K562 (cell line): ENCODE measurements around the gene SYMPK. TPM values are rescaled to one million over a fixed set of nuclear protein-coding genes. Genes with fewer than 3 reads are reported as not detected.

Experiments
- ADNP ChIP-seq: fragments of 200-800 bp; sonication (Bioruptor generic); IDR thresholded peaks from 2 replicates; pipeline ENCODE4 v1.6.1; 2016; ENCODE audit warnings: missing genetic modification characterization, missing compliant biosample characterization
- ARID2 ChIP-seq: fragments of 450-650 bp; IDR thresholded peaks from 2 replicates; pipeline ENCODE4 v1.6.1; 2017; ENCODE audit warnings: antibody characterized with exemption, mild to moderate bottlenecking
- CSDE1 ChIP-seq, 2 experiments: fragments of 450-650 bp; IDR thresholded peaks; 2 replicates each; pipeline ENCODE4 v1.6.1; 2016; ENCODE audit warnings: mild to moderate bottlenecking in 1 of 2
- HCFC1 ChIP-seq: IDR thresholded peaks from 2 replicates; pipeline ENCODE4 v1.6.1; 2012; ENCODE audit warnings: low read depth, low read length, improper control_type of control experiment
- NEUROD1 ChIP-seq: fragments of 150-350 bp; IDR thresholded peaks from 2 replicates; pipeline ENCODE4 v1.6.1; 2014; ENCODE audit warnings: borderline replicate concordance, low read length, low read depth; ENCODE audit not compliant: partially characterized antibody
- RUNX1 ChIP-seq: sonication (generic); IDR thresholded peaks from 2 replicates; pipeline ENCODE4 v1.6.1; 2016; ENCODE audit warnings: antibody characterized with exemption, low read depth
- ZKSCAN1 ChIP-seq: fragments of 150-350 bp; IDR thresholded peaks from 2 replicates; pipeline ENCODE4 v1.6.1; 2016; ENCODE audit warnings: low read depth, low read length
- ZKSCAN3 ChIP-seq: fragments of 250-450 bp; sonication (Bioruptor Pico); IDR thresholded peaks from 2 replicates; pipeline ENCODE4 v1.4.0; 2020
- ZNF232 ChIP-seq: sonication (generic); formaldehyde crosslinking; IDR thresholded peaks from 2 replicates; pipeline ENCODE4 v1.8.0; 2022; ENCODE audit warnings: mild to moderate bottlenecking, missing genetic modification reagents
- ZNF282 ChIP-seq: sonication (generic); formaldehyde crosslinking; IDR thresholded peaks from 2 replicates; pipeline ENCODE4 v1.8.1; 2023; ENCODE audit warnings: missing genetic modification reagents
- ZNF324 ChIP-seq: fragments of 250-450 bp; sonication (Bioruptor Pico); IDR thresholded peaks from 2 replicates; pipeline ENCODE4 v1.4.0; 2020; ENCODE audit warnings: mild to moderate bottlenecking
- polyA plus RNA-seq, 8 experiments: library from polyadenylated mRNA; depleted of rRNA in 4 of 8; stranded (reverse) in 5 of 8; unstranded in 3 of 8; fragments of >200 nt; fragmentation: Nextera tagmentation in 2 of 8; fragmentation: Illumina TruSeq in 1 of 8; extraction: Ambion mirVana in 2 of 8; extraction: Trizol in 1 of 8; gene quantifications; 2 replicates each; pipeline versions ENCODE4 v1.2.1 to v1.2.3, GENCODE V29; 2011 to 2014; ENCODE audit warnings: inconsistent platforms in 1 of 8, missing spikeins in 1 of 8
- total RNA-seq, 7 experiments: library from RNA; depleted of rRNA in 6 of 7; stranded (reverse); fragments of >200 nt in 6 of 7; fragmentation: Illumina TruSeq in 2 of 7; extraction: Trizol in 2 of 7; gene quantifications; 2 replicates each; pipeline versions ENCODE4 v1.2.1 to v1.2.3, GENCODE V29; 2011 to 2021; ENCODE audit warnings: low replicate concordance in 1 of 7
- TF ChIP-seq, protein P1 (sequence below): IDR thresholded peaks from 2 replicates; pipeline ENCODE4 v1.6.1; 2016; ENCODE audit warnings: missing genetic modification characterization, missing compliant biosample characterization
- TF ChIP-seq, protein P2 (sequence below), 2 experiments: IDR thresholded peaks; 2 replicates each; pipeline ENCODE4 v1.6.1; 2012; ENCODE audit warnings: improper control_type of control experiment in 2 of 2, low read depth in 2 of 2, low read length in 2 of 2, borderline replicate concordance in 1 of 2
- TF ChIP-seq, protein P3 (sequence below): fragments of 450-650 bp; IDR thresholded peaks from 2 replicates; pipeline ENCODE4 v1.6.1; 2016; ENCODE audit warnings: low read depth
- TF ChIP-seq, protein P4 (sequence below): fragments of 200-400 bp; formaldehyde crosslinking; IDR thresholded peaks from 2 replicates; pipeline ENCODE4 v1.6.1; 2017; ENCODE audit warnings: mild to moderate bottlenecking, low read depth, low read length, moderate library complexity

SYMPK gene
- total and polyA plus RNA-seq, 9 of the 15 experiments (the other 6 are each of a cell fraction or from before 2014, with no cell fraction given), result 0.73 to 95.5 (median 58.4) TPM

DNA sequence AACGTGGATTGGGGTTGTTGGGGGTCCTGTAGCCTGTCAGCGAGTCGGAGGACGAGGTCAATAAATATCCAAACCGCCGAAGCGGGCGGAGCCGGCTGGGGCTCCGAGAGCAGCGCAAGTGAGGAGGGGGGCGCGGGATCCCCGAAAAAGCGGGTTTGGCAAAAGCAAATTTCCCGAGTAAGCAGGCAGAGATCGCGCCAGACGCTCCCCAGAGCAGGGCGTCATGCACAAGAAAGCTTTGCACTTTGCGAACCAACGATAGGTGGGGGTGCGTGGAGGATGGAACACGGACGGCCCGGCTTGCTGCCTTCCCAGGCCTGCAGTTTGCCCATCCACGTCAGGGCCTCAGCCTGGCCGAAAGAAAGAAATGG is 93.1 kb downstream of the SYMPK start (continued):
- TF ChIP-seq ZKSCAN3, result no peak
- TF ChIP-seq, protein P1, sequence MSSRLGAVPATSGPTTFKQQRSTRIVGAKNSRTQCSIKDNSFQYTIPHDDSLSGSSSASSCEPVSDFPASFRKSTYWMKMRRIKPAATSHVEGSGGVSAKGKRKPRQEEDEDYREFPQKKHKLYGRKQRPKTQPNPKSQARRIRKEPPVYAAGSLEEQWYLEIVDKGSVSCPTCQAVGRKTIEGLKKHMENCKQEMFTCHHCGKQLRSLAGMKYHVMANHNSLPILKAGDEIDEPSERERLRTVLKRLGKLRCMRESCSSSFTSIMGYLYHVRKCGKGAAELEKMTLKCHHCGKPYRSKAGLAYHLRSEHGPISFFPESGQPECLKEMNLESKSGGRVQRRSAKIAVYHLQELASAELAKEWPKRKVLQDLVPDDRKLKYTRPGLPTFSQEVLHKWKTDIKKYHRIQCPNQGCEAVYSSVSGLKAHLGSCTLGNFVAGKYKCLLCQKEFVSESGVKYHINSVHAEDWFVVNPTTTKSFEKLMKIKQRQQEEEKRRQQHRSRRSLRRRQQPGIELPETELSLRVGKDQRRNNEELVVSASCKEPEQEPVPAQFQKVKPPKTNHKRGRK (tag), result no peak
- no peak for TF ChIP-seq ADNP
- TF ChIP-seq, protein P2, sequence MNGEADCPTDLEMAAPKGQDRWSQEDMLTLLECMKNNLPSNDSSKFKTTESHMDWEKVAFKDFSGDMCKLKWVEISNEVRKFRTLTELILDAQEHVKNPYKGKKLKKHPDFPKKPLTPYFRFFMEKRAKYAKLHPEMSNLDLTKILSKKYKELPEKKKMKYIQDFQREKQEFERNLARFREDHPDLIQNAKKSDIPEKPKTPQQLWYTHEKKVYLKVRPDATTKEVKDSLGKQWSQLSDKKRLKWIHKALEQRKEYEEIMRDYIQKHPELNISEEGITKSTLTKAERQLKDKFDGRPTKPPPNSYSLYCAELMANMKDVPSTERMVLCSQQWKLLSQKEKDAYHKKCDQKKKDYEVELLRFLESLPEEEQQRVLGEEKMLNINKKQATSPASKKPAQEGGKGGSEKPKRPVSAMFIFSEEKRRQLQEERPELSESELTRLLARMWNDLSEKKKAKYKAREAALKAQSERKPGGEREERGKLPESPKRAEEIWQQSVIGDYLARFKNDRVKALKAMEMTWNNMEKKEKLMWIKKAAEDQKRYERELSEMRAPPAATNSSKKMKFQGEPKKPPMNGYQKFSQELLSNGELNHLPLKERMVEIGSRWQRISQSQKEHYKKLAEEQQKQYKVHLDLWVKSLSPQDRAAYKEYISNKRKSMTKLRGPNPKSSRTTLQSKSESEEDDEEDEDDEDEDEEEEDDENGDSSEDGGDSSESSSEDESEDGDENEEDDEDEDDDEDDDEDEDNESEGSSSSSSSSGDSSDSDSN (IDR thresholded peaks at IDR 0.05; ENCODE audit: borderline replicate concordance in 1 of 2, low read depth in 2 of 2, low read length in 2 of 2), result no peak
- no peak for TF ChIP-seq ZNF324 (CRISPR knock-in tag)
- no peak for TF ChIP-seq NEUROD1
- TF ChIP-seq ARID2, result no peak
- TF ChIP-seq, protein P3, sequence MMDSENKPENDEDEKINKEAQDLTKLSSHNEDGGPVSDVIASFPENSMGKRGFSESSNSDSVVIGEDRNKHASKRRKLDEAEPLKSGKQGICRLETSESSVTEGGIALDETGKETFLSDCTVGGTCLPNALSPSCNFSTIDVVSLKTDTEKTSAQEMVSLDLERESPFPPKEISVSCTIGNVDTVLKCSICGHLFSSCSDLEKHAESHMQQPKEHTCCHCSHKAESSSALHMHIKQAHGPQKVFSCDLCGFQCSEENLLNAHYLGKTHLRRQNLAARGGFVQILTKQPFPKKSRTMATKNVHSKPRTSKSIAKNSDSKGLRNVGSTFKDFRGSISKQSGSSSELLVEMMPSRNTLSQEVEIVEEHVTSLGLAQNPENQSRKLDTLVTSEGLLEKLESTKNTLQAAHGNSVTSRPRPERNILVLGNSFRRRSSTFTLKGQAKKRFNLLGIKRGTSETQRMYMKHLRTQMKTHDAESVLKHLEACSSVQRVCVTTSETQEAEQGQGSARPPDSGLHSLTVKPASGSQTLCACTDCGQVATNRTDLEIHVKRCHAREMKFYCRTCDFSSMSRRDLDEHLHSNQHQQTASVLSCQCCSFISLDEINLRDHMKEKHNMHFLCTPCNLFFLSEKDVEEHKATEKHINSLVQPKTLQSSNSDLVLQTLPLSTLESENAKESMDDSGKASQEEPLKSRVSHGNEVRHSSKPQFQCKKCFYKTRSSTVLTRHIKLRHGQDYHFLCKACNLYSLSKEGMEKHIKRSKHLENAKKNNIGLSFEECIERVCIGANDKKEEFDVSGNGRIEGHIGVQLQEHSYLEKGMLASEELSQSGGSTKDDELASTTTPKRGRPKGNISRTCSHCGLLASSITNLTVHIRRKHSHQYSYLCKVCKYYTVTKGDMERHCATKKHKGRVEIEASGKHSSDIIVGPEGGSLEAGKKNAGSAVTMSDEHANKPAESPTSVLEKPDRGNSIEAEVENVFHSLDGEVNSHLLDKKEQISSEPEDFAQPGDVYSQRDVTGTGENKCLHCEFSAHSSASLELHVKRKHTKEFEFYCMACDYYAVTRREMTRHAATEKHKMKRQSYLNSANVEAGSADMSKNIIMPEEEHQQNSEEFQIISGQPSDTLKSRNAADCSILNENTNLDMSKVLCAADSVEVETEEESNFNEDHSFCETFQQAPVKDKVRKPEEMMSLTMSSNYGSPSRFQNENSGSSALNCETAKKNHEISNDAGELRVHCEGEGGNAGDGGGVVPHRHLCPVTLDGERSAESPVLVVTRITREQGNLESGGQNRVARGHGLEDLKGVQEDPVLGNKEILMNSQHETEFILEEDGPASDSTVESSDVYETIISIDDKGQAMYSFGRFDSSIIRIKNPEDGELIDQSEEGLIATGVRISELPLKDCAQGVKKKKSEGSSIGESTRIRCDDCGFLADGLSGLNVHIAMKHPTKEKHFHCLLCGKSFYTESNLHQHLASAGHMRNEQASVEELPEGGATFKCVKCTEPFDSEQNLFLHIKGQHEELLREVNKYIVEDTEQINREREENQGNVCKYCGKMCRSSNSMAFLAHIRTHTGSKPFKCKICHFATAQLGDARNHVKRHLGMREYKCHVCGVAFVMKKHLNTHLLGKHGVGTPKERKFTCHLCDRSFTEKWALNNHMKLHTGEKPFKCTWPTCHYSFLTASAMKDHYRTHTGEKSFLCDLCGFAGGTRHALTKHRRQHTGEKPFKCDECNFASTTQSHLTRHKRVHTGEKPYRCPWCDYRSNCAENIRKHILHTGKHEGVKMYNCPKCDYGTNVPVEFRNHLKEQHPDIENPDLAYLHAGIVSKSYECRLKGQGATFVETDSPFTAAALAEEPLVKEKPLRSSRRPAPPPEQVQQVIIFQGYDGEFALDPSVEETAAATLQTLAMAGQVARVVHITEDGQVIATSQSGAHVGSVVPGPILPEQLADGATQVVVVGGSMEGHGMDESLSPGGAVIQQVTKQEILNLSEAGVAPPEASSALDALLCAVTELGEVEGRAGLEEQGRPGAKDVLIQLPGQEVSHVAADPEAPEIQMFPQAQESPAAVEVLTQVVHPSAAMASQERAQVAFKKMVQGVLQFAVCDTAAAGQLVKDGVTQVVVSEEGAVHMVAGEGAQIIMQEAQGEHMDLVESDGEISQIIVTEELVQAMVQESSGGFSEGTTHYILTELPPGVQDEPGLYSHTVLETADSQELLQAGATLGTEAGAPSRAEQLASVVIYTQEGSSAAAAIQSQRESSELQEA, result no peak
- no peak for TF ChIP-seq ZNF232 (CRISPR knock-in tag)
- no peak for TF ChIP-seq HCFC1
- TF ChIP-seq ZKSCAN1, result no peak
- no peak; the same call in 1 of the 2 replicates for TF ChIP-seq ZNF282 (CRISPR knock-in tag)
- no peak for TF ChIP-seq RUNX1
- no peak for TF ChIP-seq CSDE1 (IDR thresholded peaks at IDR 0.05)
- TF ChIP-seq, protein P4, sequence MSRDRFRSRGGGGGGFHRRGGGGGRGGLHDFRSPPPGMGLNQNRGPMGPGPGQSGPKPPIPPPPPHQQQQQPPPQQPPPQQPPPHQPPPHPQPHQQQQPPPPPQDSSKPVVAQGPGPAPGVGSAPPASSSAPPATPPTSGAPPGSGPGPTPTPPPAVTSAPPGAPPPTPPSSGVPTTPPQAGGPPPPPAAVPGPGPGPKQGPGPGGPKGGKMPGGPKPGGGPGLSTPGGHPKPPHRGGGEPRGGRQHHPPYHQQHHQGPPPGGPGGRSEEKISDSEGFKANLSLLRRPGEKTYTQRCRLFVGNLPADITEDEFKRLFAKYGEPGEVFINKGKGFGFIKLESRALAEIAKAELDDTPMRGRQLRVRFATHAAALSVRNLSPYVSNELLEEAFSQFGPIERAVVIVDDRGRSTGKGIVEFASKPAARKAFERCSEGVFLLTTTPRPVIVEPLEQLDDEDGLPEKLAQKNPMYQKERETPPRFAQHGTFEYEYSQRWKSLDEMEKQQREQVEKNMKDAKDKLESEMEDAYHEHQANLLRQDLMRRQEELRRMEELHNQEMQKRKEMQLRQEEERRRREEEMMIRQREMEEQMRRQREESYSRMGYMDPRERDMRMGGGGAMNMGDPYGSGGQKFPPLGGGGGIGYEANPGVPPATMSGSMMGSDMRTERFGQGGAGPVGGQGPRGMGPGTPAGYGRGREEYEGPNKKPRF, result no peak
